Retinal pigment epithelial cell (primary cell): Measurements from ENCODE around the gene PPL.

Source experiments
- DNase-seq: peaks from one replicate; pipeline ENCODE4 v3.0.0-alpha.2; 2010; ENCODE audit warnings: low read depth
- H3K4me3 ChIP-seq: 2 replicates; pipeline ENCODE4 v1.5.1; 2011; ENCODE audit warnings: mild to moderate bottlenecking, low read length, control low read depth, moderate library complexity
- TF ChIP-seq, protein P1 (sequence below): conservative IDR thresholded peaks from 2 replicates; pipeline ENCODE4 v1.5.1; 2011; ENCODE audit warnings: low read depth, low read length, control low read depth, inconsistent platforms

Gene PPL

GRCh38 chr16:4855804-4856203 lies 81.1 kb downstream of the PPL start:
- DNase-seq = no peak
- H3K4me3 ChIP-seq = no peak overlapping the region
- TF ChIP-seq, protein P1, sequence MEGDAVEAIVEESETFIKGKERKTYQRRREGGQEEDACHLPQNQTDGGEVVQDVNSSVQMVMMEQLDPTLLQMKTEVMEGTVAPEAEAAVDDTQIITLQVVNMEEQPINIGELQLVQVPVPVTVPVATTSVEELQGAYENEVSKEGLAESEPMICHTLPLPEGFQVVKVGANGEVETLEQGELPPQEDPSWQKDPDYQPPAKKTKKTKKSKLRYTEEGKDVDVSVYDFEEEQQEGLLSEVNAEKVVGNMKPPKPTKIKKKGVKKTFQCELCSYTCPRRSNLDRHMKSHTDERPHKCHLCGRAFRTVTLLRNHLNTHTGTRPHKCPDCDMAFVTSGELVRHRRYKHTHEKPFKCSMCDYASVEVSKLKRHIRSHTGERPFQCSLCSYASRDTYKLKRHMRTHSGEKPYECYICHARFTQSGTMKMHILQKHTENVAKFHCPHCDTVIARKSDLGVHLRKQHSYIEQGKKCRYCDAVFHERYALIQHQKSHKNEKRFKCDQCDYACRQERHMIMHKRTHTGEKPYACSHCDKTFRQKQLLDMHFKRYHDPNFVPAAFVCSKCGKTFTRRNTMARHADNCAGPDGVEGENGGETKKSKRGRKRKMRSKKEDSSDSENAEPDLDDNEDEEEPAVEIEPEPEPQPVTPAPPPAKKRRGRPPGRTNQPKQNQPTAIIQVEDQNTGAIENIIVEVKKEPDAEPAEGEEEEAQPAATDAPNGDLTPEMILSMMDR = no peak

GRCh38 chr16:4855371-4855770 lies 81.6 kb downstream of the PPL start:
- no peak overlapping the region for H3K4me3 ChIP-seq
- TF ChIP-seq, protein P1 = no peak
- no peak for DNase-seq

- DNase-seq = no peak
- TF ChIP-seq, protein P1 = no peak
- no peak overlapping the region for H3K4me3 ChIP-seq
Measured at GRCh38 chr16:4852221-4852872, 84.6 kb downstream of the PPL start.

GRCh38 chr16:4850211-4850610 lies 86.7 kb downstream of the PPL start:
- peak overlapping the region; percentile 41 for H3K4me3 ChIP-seq
- DNase-seq = no peak
- TF ChIP-seq, protein P1 = no peak

GRCh38 chr16:4847774-4848587 lies 89.0 kb downstream of the PPL start:
- TF ChIP-seq, protein P1 = no peak
- peak overlapping the region; percentile 71 for H3K4me3 ChIP-seq
- DNase-seq = peak; percentile 44

DNA sequence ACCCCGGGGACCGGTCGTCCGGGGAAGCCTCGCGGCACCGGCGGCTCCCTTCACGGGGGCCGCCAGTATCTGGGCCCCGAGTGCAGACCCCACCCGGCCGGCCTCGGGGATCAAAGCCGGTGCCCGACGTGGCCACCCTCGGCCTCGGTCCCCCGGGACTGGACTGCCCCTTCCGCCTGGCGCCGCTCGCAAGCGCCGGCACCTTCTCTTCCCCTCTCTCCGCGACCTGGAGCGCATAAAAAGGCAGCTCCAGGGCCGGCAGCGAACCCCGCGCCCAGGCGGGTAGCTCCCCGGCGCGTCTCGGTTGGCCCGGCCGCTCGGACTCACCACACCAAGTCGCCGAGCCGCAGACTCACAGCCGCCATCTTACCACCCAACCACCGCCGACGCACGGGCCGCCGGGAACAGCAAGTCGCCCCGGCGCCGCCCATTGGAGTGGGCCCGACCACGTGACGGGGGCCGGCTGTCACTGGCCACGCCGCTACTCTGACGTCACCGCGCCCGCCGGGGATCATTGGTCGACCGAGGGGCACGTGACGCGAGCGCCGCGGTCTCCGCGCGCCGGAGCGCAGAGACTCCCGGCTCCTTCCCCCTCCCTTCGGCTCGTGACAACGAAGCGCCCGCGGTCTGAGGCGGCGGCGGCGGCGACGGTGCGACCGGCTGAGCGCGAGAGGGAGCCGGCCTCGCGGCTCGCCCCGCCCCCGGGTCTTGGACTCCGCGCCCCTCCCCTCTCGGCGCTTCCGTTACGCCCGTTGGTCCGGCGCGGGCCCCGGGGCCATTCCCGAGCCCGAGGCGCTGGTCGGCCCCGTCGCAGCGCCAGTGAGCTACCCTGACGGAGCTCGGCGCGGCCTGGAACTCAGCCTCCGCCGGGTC lies 89.8 kb downstream of the PPL start, which contains the start of the genes GLYR1 and UBN1:
Gene GLYR1, minus strand, starts transcription at position 388 of the 873 bp plus-strand sequence. Its CDS starts 23 bp downstream, at position 365.
Gene UBN1, plus strand, starts transcription at position 581 of the 873 bp plus-strand sequence. CDS start 5,437 bp downstream, outside the sequence.
- DNase-seq = peak; percentile 85
- H3K4me3 ChIP-seq = peak within 1 kb of the TSS; percentile 87

More for the DNA sequence above, 89.8 kb downstream of the PPL start, which contains the start of the genes GLYR1 and UBN1:
- TF ChIP-seq, protein P1 = no peak
